Measurements from ENCODE around the gene GGT1.

GGT1 gene

DNA sequence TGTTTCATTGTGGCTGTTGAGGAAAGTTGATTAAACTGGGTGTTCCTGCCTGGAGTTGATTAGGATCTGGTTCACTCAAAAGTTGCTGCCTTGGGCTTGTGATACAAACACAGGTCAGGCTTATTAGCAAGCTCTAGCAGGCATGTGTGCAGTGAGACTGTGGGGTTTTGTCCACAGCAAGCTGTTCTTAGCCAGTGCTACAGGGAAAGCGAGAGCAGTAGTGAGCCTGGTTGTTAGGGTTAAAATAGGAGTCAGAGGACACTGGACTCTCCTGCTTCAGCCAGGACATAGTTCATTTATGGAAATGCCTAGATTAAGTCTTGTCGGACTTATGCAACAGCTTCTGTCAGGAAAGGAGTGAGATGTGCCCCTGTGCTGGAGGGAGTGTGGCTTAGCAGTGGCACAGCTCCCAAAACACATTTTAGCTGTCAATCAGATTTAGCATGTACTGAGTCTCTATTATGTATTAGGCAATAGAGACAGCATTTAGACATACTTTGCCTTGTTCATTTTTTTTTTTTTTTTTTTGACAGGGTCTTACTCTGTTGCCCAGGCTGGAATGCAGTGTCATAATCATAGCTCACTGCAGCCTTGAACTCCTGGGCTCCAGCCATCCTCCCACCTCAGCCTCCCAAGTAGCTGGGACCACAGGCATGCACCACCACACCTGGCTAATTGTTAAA, 38.5 kb upstream of the GGT1 start:
- DNase-seq (ENCODE audit: low read depth in 2 of 2), result peak in 1 of 2 donors; percentile 82
- no peak overlapping the region for H3K4me3 ChIP-seq (replicated peaks in 1 of 2; ENCODE audit: low read depth in 2 of 2, low read length in 2 of 2)
- TF ChIP-seq CTCF (IDR thresholded peaks at IDR 0.05; ENCODE audit: low read depth, low read length), result no peak

- DNase-seq (ENCODE audit: low read depth in 2 of 2), result no peak
- H3K4me3 ChIP-seq (replicated peaks in 1 of 2; ENCODE audit: low read depth in 2 of 2, low read length in 2 of 2), result no peak overlapping the region
- no peak for TF ChIP-seq CTCF (IDR thresholded peaks at IDR 0.05; ENCODE audit: low read depth, low read length)
Measured at GRCh38 chr22:24565077-24565476, 37.9 kb upstream of the GGT1 start.

GRCh38 chr22:24566899-24567511, 36.0 kb upstream of the GGT1 start:
- H3K4me3 ChIP-seq (replicated peaks in 1 of 2; ENCODE audit: low read depth in 2 of 2, low read length in 2 of 2), result no peak overlapping the region
- DNase-seq (ENCODE audit: low read depth in 2 of 2), result no peak
- no peak for TF ChIP-seq CTCF (IDR thresholded peaks at IDR 0.05; ENCODE audit: low read depth, low read length)

- no peak for TF ChIP-seq CTCF (IDR thresholded peaks at IDR 0.05; ENCODE audit: low read depth, low read length)
- DNase-seq (ENCODE audit: low read depth in 2 of 2), result no peak
- H3K4me3 ChIP-seq (replicated peaks in 1 of 2; ENCODE audit: low read depth in 2 of 2, low read length in 2 of 2), result no peak overlapping the region
Measured at GRCh38 chr22:24567668-24568067, 35.3 kb upstream of the GGT1 start.

DNA sequence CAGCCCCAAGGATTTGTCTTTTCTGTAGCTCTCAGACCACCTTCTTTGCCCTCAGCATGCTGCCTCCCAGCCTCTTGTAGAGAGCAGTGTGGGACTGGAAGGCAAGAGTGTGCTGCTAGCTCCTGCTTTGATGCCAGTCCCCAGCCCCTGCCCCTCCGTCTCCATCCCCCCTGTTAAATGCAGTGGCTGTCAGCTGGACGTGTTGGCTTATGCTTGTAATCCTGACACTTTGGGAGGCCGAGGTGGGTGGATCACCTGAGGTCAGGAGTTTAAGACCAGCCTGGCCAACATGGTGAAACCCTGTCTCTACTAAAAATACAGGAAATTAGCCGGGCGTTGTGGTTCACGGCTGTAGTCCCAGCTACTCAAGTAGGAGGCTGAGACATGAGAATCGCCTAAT, 31.7 kb upstream of the GGT1 start:
- no peak for DNase-seq (ENCODE audit: low read depth in 2 of 2)
- TF ChIP-seq CTCF (IDR thresholded peaks at IDR 0.05; ENCODE audit: low read depth, low read length), result no peak
- H3K4me3 ChIP-seq (replicated peaks in 1 of 2; ENCODE audit: low read depth in 2 of 2, low read length in 2 of 2), result no peak overlapping the region

GRCh38 chr22:24576778-24577177, 26.2 kb upstream of the GGT1 start:
- TF ChIP-seq CTCF (IDR thresholded peaks at IDR 0.05; ENCODE audit: low read depth, low read length), result no peak
- no peak overlapping the region for H3K4me3 ChIP-seq (replicated peaks in 1 of 2; ENCODE audit: low read depth in 2 of 2, low read length in 2 of 2)
- DNase-seq (ENCODE audit: low read depth in 2 of 2), result no peak
